Measurements from ENCODE around the gene RBM8A.

Gene RBM8A

GRCh38 chr1:145877923-145878486 is 49.3 kb downstream of the RBM8A start:
- no peak for DNase-seq (ENCODE audit: low spot score)

DNA sequence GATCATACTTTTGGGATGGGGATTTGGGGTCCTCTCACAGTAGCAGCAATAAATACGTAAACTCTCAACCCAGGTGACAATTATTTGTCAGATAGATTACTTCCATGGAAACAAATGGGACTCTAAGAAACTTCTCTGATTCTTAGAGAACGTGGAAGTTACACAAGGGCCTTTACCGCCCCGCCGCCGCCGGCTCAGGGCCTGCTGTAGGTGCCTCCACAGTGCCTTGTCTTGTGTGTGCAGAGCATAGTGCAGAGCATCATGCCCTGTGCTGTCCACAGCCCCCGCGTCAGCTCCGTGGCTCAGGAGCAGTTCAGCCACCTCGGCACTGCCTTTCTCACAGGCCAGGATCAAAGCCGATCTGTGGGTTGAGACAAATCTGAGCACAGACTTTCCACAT is 52.6 kb downstream of the RBM8A start:
- no peak for DNase-seq (ENCODE audit: low spot score)

DNA sequence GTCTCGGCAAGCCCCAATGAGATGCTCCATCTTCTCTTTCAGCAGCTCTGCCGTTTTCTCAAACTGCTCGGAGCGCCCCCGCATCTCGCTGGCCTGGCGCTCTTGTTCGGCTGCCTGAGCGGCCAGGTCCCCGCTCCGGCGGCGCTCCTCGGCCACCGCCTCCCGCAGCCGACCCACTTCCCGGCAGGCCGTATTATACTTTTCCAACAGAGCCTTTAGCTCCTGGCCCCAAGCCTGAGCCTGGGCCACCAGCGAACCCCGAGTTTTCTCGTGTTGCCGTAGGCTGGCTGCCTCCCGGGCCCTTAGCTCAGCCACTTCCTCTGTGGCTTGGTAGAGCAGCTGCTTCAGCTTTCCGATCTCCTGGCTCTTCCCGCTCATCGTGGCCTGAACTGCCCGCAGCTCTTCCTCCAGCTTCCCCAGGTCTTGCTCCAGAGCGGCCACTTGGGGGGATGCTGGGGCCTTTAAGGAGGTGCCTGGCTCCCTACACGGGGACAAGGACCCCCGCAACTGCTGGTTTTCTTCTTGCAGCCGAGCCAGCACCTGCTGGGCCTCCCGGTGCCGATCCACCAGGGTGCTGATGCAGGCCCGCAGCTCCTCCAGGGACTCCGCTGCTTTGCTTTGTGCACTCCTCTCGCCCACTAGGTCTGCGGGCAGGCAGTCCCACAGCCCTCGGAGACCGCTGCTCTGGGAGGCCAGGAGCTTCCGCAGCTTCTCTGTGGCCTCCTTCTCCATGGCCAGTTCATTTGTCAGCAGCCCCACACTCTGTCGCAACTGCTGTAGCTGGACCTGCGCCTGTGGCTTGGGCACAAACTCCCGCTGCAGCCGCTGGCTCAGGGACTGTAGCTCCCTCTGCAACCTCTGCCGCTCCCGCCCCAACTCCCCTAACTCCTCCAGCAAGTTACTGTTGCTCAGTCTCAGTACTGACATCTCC is 55.0 kb downstream of the RBM8A start:
- DNase-seq (ENCODE audit: low spot score), result no peak
